Esophagus squamous epithelium (tissue), 4 donors: Measurements from ENCODE around the gene BDNF.

Experiments used
- CTCF ChIP-seq, 6 experiments: fragments of 450-650 bp in 4 of 6; fragments of 200-600 bp in 2 of 6; sonication (generic) in 2 of 6; IDR thresholded peaks; one replicate each; pipeline ENCODE4 v1.5.1; 2016 to 2019; ENCODE audit warnings: antibody characterized with exemption in 6 of 6, mild to moderate bottlenecking in 4 of 6, moderate library complexity in 4 of 6
- POLR2A ChIP-seq, 4 donors: fragments of 450-650 bp; IDR thresholded peaks; one replicate each; pipeline ENCODE4 v1.6.1; 2017; ENCODE audit warnings: antibody characterized with exemption in 4 of 4, mild to moderate bottlenecking in 4 of 4, moderate library complexity in 3 of 4

GRCh38 chr11:27696115-27696514 lies 4.1 kb downstream of the BDNF start:
- TF ChIP-seq CTCF (IDR thresholded peaks at IDR 0.05): no peak
- no peak for TF ChIP-seq POLR2A (IDR thresholded peaks at IDR 0.05)
